HEK293 (cell line): ENCODE measurements around the gene ZNF451.
A peak's percentile ranks its signal among the peaks of the same experiment; 100 is the strongest.
"Not testable (repeated sequence)": the region's sequence is repeated elsewhere in the genome, so short reads cannot be mapped to it uniquely, and the experiment has no call there.

Experiments used
- CTCF ChIA-PET: fragments of 350-600 bp; formaldehyde crosslinking; extraction: SDS; loops from one replicate; lab custom pipeline; 2021; ENCODE audit warnings: antibody characterized with exemption; lab: Yijun Ruan, JAX
- POLR2A ChIA-PET: fragments of 300-600 bp; formaldehyde crosslinking; extraction: SDS; loops from one replicate; lab custom pipeline; 2020; ENCODE audit warnings: antibody characterized with exemption, inconsistent platforms; lab: Yijun Ruan, JAX
- H3K27ac ChIP-seq: fragments of 200-500 bp; sonication (Bioruptor generic); 2 replicates; pipeline ENCODE4 v1.5.1; 2014; ENCODE audit warnings: low read depth, low read length, control low read depth, inconsistent platforms; ENCODE audit errors: extremely low read depth
- H3K36me3 ChIP-seq, 2 experiments: fragments of 200-500 bp in 1 of 2; sonication (Bioruptor generic) in 1 of 2; 1 replicate in 1 of 2; 2 replicates in 1 of 2; pipeline ENCODE4 v1.5.1; 2014 to 2017; ENCODE audit warnings: inconsistent platforms in 2 of 2, low read length in 2 of 2; ENCODE audit not compliant: control insufficient read depth in 2 of 2, insufficient read depth in 1 of 2
- H3K4me1 ChIP-seq: fragments of 200-500 bp; sonication (Bioruptor generic); 2 replicates; pipeline ENCODE4 v1.5.1; 2014; ENCODE audit warnings: mild to moderate bottlenecking, low read length, inconsistent platforms; ENCODE audit not compliant: control insufficient read depth, insufficient read depth
- H3K4me3 ChIP-seq: 2 replicates; pipeline ENCODE4 v1.5.1; 2011; ENCODE audit warnings: low read depth, mild to moderate bottlenecking, control low read depth, low read length, moderate library complexity
- H3K9me3 ChIP-seq: fragments of 200-500 bp; sonication (Bioruptor generic); 2 replicates; pipeline ENCODE4 v1.5.1; 2014; ENCODE audit warnings: low read depth, low read length, inconsistent platforms; ENCODE audit not compliant: control insufficient read depth, insufficient read depth
- GLI4 ChIP-seq: fragments of 450-650 bp; formaldehyde crosslinking; IDR thresholded peaks from 2 replicates; pipeline ENCODE4 v1.5.1; 2016; ENCODE audit warnings: missing biosample characterization, missing genetic modification characterization
- GLIS1 ChIP-seq: fragments of 450-650 bp; formaldehyde crosslinking; IDR thresholded peaks from 2 replicates; pipeline ENCODE4 v1.5.1; 2016; ENCODE audit warnings: missing biosample characterization, missing genetic modification characterization
- SCRT2 ChIP-seq: fragments of 450-650 bp; formaldehyde crosslinking; IDR thresholded peaks from 2 replicates; pipeline ENCODE4 v1.5.1; 2016; ENCODE audit warnings: missing biosample characterization, missing genetic modification characterization
- WT1 ChIP-seq: fragments of 450-650 bp; formaldehyde crosslinking; IDR thresholded peaks from 2 replicates; pipeline ENCODE4 v1.5.1; 2016; ENCODE audit warnings: missing biosample characterization, missing genetic modification characterization
- ZBTB17 ChIP-seq: fragments of 450-650 bp; formaldehyde crosslinking; IDR thresholded peaks from 2 replicates; pipeline ENCODE4 v1.5.1; 2016; ENCODE audit warnings: missing biosample characterization, missing genetic modification characterization
- ZBTB20 ChIP-seq: fragments of 450-650 bp; formaldehyde crosslinking; IDR thresholded peaks from 2 replicates; pipeline ENCODE4 v1.5.1; 2016; ENCODE audit warnings: missing biosample characterization, missing genetic modification characterization
- ZNF148 ChIP-seq: fragments of 450-650 bp; formaldehyde crosslinking; IDR thresholded peaks from 2 replicates; pipeline ENCODE4 v1.5.0; 2017; ENCODE audit warnings: missing biosample characterization, missing genetic modification characterization, borderline replicate concordance
- ZNF155 ChIP-seq: fragments of 450-650 bp; formaldehyde crosslinking; IDR thresholded peaks from 2 replicates; pipeline ENCODE4 v1.5.1; 2016; ENCODE audit warnings: missing biosample characterization, missing genetic modification characterization
- ZNF169 ChIP-seq: fragments of 450-650 bp; formaldehyde crosslinking; IDR thresholded peaks from 2 replicates; pipeline ENCODE4 v1.5.1; 2016; ENCODE audit warnings: missing biosample characterization, missing genetic modification characterization
- ZNF184 ChIP-seq: fragments of 450-650 bp; IDR thresholded peaks from 2 replicates; pipeline ENCODE4 v1.5.1; 2018; ENCODE audit warnings: missing biosample characterization, mild to moderate bottlenecking, missing genetic modification characterization
- ZNF24 ChIP-seq: fragments of 450-650 bp; formaldehyde crosslinking; IDR thresholded peaks from 2 replicates; pipeline ENCODE4 v1.5.1; 2016; ENCODE audit warnings: missing biosample characterization, missing genetic modification characterization
- ZNF280C ChIP-seq: fragments of 450-650 bp; formaldehyde crosslinking; IDR thresholded peaks from 2 replicates; pipeline ENCODE4 v1.5.1; 2016; ENCODE audit warnings: missing biosample characterization, missing genetic modification characterization
- ZNF335 ChIP-seq: fragments of 450-650 bp; formaldehyde crosslinking; conservative IDR thresholded peaks from 2 replicates; pipeline ENCODE4 v1.5.1; 2016; ENCODE audit warnings: missing biosample characterization, missing genetic modification characterization
- ZNF514 ChIP-seq: fragments of 450-650 bp; formaldehyde crosslinking; IDR thresholded peaks from 2 replicates; pipeline ENCODE4 v1.5.1; 2016; ENCODE audit warnings: missing biosample characterization, missing genetic modification characterization
- ZNF560 ChIP-seq: fragments of 450-650 bp; formaldehyde crosslinking; IDR thresholded peaks from 2 replicates; pipeline ENCODE4 v1.5.1; 2017; ENCODE audit warnings: missing biosample characterization, missing genetic modification characterization, borderline replicate concordance
- ZNF629 ChIP-seq: fragments of 450-650 bp; formaldehyde crosslinking; IDR thresholded peaks from 2 replicates; pipeline ENCODE4 v1.5.1; 2017; ENCODE audit warnings: missing biosample characterization, missing genetic modification characterization
- ZNF664 ChIP-seq: fragments of 450-650 bp; formaldehyde crosslinking; IDR thresholded peaks from 2 replicates; pipeline ENCODE4 v1.5.1; 2016; ENCODE audit warnings: missing biosample characterization, missing genetic modification characterization
- ZSCAN16 ChIP-seq: fragments of 450-650 bp; formaldehyde crosslinking; IDR thresholded peaks from 2 replicates; pipeline ENCODE4 v1.5.1; 2016; ENCODE audit warnings: missing biosample characterization, missing genetic modification characterization

The ZNF451 gene

GRCh38 chr6:57047859-57048258 lies 42.1 kb upstream of the ZNF451 start:
- peaks cover 11% of the 10 kb centered on the region; the same call in 1 of the 2 replicates for H3K4me1 ChIP-seq
- CTCF ChIA-PET, POLR2A ChIA-PET, H3K9me3 ChIP-seq: not testable (repeated sequence)
- TF ChIP-seq ZNF629 (tag by site-specific recombination), result peak; percentile 54
- TF ChIP-seq ZBTB20 (tag by site-specific recombination), result peak; percentile 98
- peak; percentile 44; the same call in 1 of the 2 replicates for TF ChIP-seq ZBTB17
- TF ChIP-seq ZNF335, result 0 out of 2 replicates have a peak, but pooled peaks have one; percentile 17
- TF ChIP-seq, all 188 proteins: peak for 4; not testable (repeated sequence) for 184
- not testable (repeated sequence) for H3K27ac ChIP-seq
- peak overlapping the region; percentile 37 for H3K4me3 ChIP-seq
- peaks cover 39 to 45% of the 10 kb centered on the region in 2 experiments for H3K36me3 ChIP-seq

- H3K9me3 ChIP-seq, result no peaks in the 10 kb centered on the region
- H3K36me3 ChIP-seq, result peaks cover 44 to 51% of the 10 kb centered on the region in 2 experiments
- CTCF ChIA-PET, result interaction anchor here (1.0 kb wide), 1 partner anchor 93 kb away, joined by 4 read pairs; the partner anchor contains the start of gene BEND6
- H3K4me3 ChIP-seq, result peak overlapping the region; percentile 37
- H3K4me1 ChIP-seq, result peaks cover 11% of the 10 kb centered on the region; the same call in 1 of the 2 replicates
- POLR2A ChIA-PET, result no interaction called here
- TF ChIP-seq ZNF560 (no peak), GLIS1 (no peak), GLI4 (no peak), WT1 (tag by site-specific recombination) (no peak), ZNF184 (tag by site-specific recombination) (no peak), ZNF148 (no peak), ZNF664 (tag by site-specific recombination) (no peak), ZSCAN16 (tag by site-specific recombination) (no peak), ZNF155 (tag by site-specific recombination) (no peak), ZNF514 (tag by site-specific recombination) (no peak), ZNF280C (tag by site-specific recombination) (no peak), ZNF169 (tag by site-specific recombination) (no peak), ZNF24 (tag by site-specific recombination) (no peak)
- H3K27ac ChIP-seq, result no peak overlapping the region
Measured at GRCh38 chr6:57048577-57048976, 41.4 kb upstream of the ZNF451 start.

- ChIA-PET CTCF (interaction anchor here (0.6 to 0.7 kb wide), 2 partner anchors 163 to 180 kb away, joined by 4 to 6 read pairs; no protein-coding TSS in a partner anchor), POLR2A (interaction anchor here (0.5 kb wide), 1 partner anchor 88 kb away, joined by 3 read pairs; no protein-coding TSS in a partner anchor)
- H3K36me3 ChIP-seq, result peaks cover 53 to 63% of the 10 kb centered on the region in 2 experiments
- no peaks in the 10 kb centered on the region for H3K4me1 ChIP-seq
- TF ChIP-seq SCRT2 (peak; percentile 55), ZNF560 (no peak)
- H3K4me3 ChIP-seq, result no peak overlapping the region
- no peak overlapping the region for H3K27ac ChIP-seq
- no peaks in the 10 kb centered on the region for H3K9me3 ChIP-seq
Measured at GRCh38 chr6:57063847-57064246, 26.1 kb upstream of the ZNF451 start.
